Transverse colon (tissue), 4 donors: ENCODE results near the gene WDR18. TPM values are rescaled to one million over a fixed set of nuclear protein-coding genes. Genes with fewer than 3 reads are reported as not detected.

Experiments
- DNase-seq: peaks from one replicate; pipeline ENCODE4 v3.0.0-alpha.2; 2019
- H3K27ac ChIP-seq, 4 donors: fragments of 200-600 bp; sonication (generic); 2 replicates each; pipeline ENCODE4 v1.5.1; 2016 to 2018; ENCODE audit warnings: inconsistent platforms in 4 of 4
- H3K27me3 ChIP-seq: fragments of 200-600 bp; sonication (generic); 2 replicates; pipeline ENCODE4 v1.5.1; 2017; ENCODE audit warnings: inconsistent platforms
- H3K36me3 ChIP-seq, 4 donors: fragments of 200-600 bp; sonication (generic); 2 replicates each; pipeline ENCODE4 v1.5.1; 2017 to 2019; ENCODE audit warnings: inconsistent platforms in 4 of 4
- H3K4me1 ChIP-seq, 4 donors: fragments of 200-600 bp; sonication (generic); 2 replicates each; pipeline ENCODE4 v1.5.1; 2017 to 2020; ENCODE audit warnings: inconsistent platforms in 4 of 4
- H3K4me3 ChIP-seq, 4 donors: fragments of 200-600 bp; sonication (generic); 1 replicate in 1 of 4; 2 replicates in 3 of 4; pipeline versions ENCODE4 v1.5.1 to v1.6.1; 2017 to 2019; ENCODE audit warnings: inconsistent platforms in 4 of 4
- H3K9me3 ChIP-seq, 2 donors: fragments of 200-600 bp; sonication (generic); 2 replicates each; pipeline ENCODE4 v1.5.1; 2017 to 2019; ENCODE audit warnings: inconsistent platforms in 2 of 2
- EP300 ChIP-seq: sonication (generic); formaldehyde crosslinking; IDR thresholded peaks from one replicate; pipeline ENCODE4 v1.6.1; 2017; ENCODE audit warnings: antibody characterized with exemption, low read depth
- POLR2A ChIP-seq: fragments of 450-650 bp; IDR thresholded peaks from one replicate; pipeline ENCODE4 v1.6.1; 2016; ENCODE audit warnings: antibody characterized with exemption, mild to moderate bottlenecking, moderate library complexity
- POLR2AphosphoS5 ChIP-seq, 3 donors: sonication (generic); formaldehyde crosslinking; IDR thresholded peaks; one replicate each; pipeline ENCODE4 v1.6.1; 2016; ENCODE audit warnings: antibody characterized with exemption in 3 of 3
- WGBS, 2 donors: methylation state at CpG; one replicate each; pipeline ENCODE4 v1.1.5; 2018; ENCODE audit warnings: low coverage in 1 of 2; 5-methylcytosine and 5-hydroxymethylcytosine counted together
- in situ Hi-C, 4 donors: fragments of 200-750 bp; cut with MboI; loops; one replicate each; pipeline versions ENCODE4 v1.15.0 to v1.15.1; 2017; ENCODE audit warnings: low sequenced_read_pairs in 3 of 4, low pct_ligation_motif_present in 1 of 4, low pct_unique_long_range_greater_than_20kb in 1 of 4
- intact Hi-C: fragments of 100-400 bp; cut with DNase I; formaldehyde crosslinking; loops from one replicate; pipeline ENCODE4 v1.15.1; 2023; ENCODE audit warnings: low total_unique reads
- total RNA-seq, 4 donors: library from RNA; depleted of rRNA; stranded (reverse); fragments of >200 nt; gene quantifications; one replicate each; pipeline ENCODE4 v1.1.0, GENCODE V29; 2016
- TF ChIP-seq, protein P1 (sequence below), 5 experiments: fragments of 200-600 bp in 3 of 5; fragments of 450-650 bp in 2 of 5; sonication (generic) in 3 of 5; IDR thresholded peaks; 1 replicate in 2 of 5; 2 replicates in 3 of 5; pipeline ENCODE4 v1.5.1; 2016 to 2017; ENCODE audit warnings: antibody characterized with exemption in 5 of 5, inconsistent platforms in 3 of 5, mild to moderate bottlenecking in 2 of 5, moderate library complexity in 1 of 5

WDR18 gene
- total RNA-seq, 4 donors from 2014 or later = 23.1 to 47.4 (median 39.0) TPM

- intact Hi-C loops (no loop called here), in situ Hi-C loops (loop anchor here (10.0 to 25.0 kb wide), 4 partner anchors 64 to 224 kb away; partner anchors contain the start of genes CFD (in 2 of the 4), ELANE (in 2 of the 4) and ARID3A (in 1 of the 4))
- no peak for TF ChIP-seq EP300
- TF ChIP-seq, protein P1, sequence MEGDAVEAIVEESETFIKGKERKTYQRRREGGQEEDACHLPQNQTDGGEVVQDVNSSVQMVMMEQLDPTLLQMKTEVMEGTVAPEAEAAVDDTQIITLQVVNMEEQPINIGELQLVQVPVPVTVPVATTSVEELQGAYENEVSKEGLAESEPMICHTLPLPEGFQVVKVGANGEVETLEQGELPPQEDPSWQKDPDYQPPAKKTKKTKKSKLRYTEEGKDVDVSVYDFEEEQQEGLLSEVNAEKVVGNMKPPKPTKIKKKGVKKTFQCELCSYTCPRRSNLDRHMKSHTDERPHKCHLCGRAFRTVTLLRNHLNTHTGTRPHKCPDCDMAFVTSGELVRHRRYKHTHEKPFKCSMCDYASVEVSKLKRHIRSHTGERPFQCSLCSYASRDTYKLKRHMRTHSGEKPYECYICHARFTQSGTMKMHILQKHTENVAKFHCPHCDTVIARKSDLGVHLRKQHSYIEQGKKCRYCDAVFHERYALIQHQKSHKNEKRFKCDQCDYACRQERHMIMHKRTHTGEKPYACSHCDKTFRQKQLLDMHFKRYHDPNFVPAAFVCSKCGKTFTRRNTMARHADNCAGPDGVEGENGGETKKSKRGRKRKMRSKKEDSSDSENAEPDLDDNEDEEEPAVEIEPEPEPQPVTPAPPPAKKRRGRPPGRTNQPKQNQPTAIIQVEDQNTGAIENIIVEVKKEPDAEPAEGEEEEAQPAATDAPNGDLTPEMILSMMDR (IDR thresholded peaks at IDR 0.05) = no peak
- TF ChIP-seq POLR2AphosphoS5 (IDR thresholded peaks at IDR 0.05) = no peak
- no peak for TF ChIP-seq POLR2A
- Histone ChIP-seq H3K36me3 (no peaks in the 10 kb centered on the region), H3K9me3 (no peaks in the 10 kb centered on the region), H3K4me3 (no peak overlapping the region), H3K4me1 (peaks cover 4 to 15% (median 11%) of the 10 kb centered on the region in 4 donors), H3K27me3 (no peaks in the 10 kb centered on the region), H3K27ac (no peak overlapping the region)
- no peak for DNase-seq
- 91% methylated on average over 15 of the region's 15 CpGs; no CpG with 5 or more reads in 1 of the 2 donors for WGBS, 2 donors
These were observed 4.4 kb downstream of the WDR18 start for GRCh38 chr19:988510-988909.

DNA sequence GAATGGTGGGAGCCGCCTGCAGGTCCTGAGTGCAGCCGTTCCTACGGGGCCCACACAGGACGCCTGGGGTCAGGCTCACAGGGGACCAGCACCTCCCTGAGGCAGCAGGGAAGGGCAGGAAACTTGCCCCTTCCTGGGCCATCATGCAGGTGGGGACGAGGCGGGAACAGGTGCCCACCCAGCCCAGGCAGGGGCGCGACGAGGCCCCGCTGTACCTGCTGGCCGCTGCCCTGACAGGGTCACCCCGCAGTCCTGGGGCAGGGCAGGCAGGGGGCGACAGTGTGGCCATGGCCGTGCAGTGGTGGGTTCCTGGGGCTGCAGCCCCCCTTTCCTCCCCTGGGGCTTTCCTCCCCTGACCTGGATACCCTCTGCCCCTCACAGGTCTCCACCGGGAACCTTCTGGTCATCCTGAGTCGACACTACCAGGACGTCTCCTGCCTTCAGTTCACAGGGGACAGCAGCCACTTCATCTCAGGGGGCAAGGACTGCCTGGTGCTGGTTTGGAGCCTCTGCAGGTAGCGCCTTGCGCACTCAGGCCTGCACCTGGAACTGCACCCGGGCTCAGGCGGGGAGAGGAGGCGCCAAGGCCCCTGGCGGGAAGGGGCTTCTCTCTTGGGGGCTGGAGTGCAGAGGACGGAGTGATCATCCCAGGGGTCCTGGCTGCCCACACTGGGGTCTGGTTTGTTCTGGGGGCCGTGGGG is 5.4 kb downstream of the WDR18 start:
- H3K27me3 ChIP-seq = peaks cover 3% of the 10 kb centered on the region
- intact Hi-C loops (no loop called here), in situ Hi-C loops (loop anchor here (10.0 to 25.0 kb wide), 4 partner anchors 65 to 225 kb away; partner anchors contain the start of genes CFD (in 2 of the 4), ELANE (in 2 of the 4) and ARID3A (in 1 of the 4))
- no peak for TF ChIP-seq POLR2A
- TF ChIP-seq, protein P1 (IDR thresholded peaks at IDR 0.05) = no peak
- no peak for TF ChIP-seq POLR2AphosphoS5 (IDR thresholded peaks at IDR 0.05)
- TF ChIP-seq EP300 = no peak
- no peak for DNase-seq
- no peak overlapping the region for H3K27ac ChIP-seq
- H3K4me1 ChIP-seq = peaks cover 0 to 10% (median 6%) of the 10 kb centered on the region in 4 donors
- H3K9me3 ChIP-seq = no peaks in the 10 kb centered on the region
- WGBS, 2 donors = 89% methylated on average over 25 of the region's 25 CpGs; no CpG with 5 or more reads in 1 of the 2 donors
- no peaks in the 10 kb centered on the region for H3K36me3 ChIP-seq
- no peak overlapping the region for H3K4me3 ChIP-seq

DNA sequence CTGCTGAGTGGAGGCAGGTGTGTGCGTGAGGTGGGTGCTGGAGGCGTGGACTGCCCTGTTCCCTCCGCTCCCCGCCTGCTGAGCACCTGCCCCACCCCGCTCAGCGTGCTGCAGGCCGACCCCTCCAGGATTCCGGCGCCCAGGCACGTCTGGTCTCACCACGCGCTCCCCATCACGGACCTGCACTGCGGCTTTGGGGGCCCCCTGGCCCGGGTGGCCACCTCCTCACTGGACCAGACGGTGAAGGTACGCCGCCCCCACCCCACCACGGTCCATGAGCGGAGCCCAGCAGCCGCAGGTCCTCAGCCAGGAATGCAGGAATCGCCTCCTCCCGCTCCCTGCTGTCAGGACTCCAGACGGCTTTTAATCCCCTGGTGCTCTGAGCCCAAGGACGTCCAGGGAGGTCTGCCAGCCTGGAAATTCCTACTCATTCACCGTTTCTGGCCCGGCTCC is 6.0 kb downstream of the WDR18 start:
- H3K4me3 ChIP-seq = no peak overlapping the region
- TF ChIP-seq POLR2A (no peak), POLR2AphosphoS5 (IDR thresholded peaks at IDR 0.05) (no peak), EP300 (no peak)
- TF ChIP-seq, protein P1 (IDR thresholded peaks at IDR 0.05) = no peak
- WGBS, 2 donors = 68 to 92% methylated on average over 5 to 22 of the region's 27 CpGs
- in situ Hi-C loops (loop anchor here in 1 of 4 donors (25.0 kb wide), 1 partner anchor 128 kb away; the partner anchor contains the start of genes CFD and ELANE), intact Hi-C loops (no loop called here)
- H3K27ac ChIP-seq = no peak overlapping the region
- peaks cover 9% of the 10 kb centered on the region for H3K27me3 ChIP-seq
- DNase-seq = no peak
- H3K9me3 ChIP-seq = no peaks in the 10 kb centered on the region
- H3K4me1 ChIP-seq = peaks cover 0 to 3% (median under 1%) of the 10 kb centered on the region in 4 donors
- H3K36me3 ChIP-seq = no peaks in the 10 kb centered on the region

DNA sequence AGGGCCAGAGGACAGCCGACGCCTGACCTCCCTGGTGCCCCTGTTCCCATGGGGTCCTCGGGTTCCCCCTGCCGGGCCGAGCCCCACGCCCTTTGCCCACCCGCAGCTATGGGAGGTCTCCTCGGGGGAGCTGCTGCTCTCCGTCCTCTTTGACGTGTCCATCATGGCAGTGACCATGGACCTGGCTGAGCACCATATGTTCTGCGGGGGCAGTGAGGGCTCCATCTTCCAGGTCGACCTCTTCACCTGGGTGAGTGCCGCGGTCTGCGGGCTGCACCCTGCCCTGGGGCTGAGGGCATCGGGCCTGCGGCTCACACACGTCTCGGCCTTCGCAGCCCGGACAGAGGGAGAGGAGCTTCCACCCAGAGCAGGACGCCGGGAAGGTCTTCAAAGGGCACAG is 6.6 kb downstream of the WDR18 start:
- intact Hi-C loops = no loop called here
- Histone ChIP-seq H3K27me3 (peaks cover 15% of the 10 kb centered on the region), H3K27ac (no peak overlapping the region), H3K9me3 (no peaks in the 10 kb centered on the region), H3K4me3 (no peak overlapping the region), H3K36me3 (no peaks in the 10 kb centered on the region), H3K4me1 (peaks cover 0 to 1% (median under 1%) of the 10 kb centered on the region in 4 donors)
- no peak for DNase-seq
- TF ChIP-seq POLR2A (no peak), POLR2AphosphoS5 (IDR thresholded peaks at IDR 0.05) (no peak), EP300 (no peak)
- TF ChIP-seq, protein P1 (IDR thresholded peaks at IDR 0.05) = no peak
- in situ Hi-C loops = loop anchor here in 1 of 4 donors (25.0 kb wide), 1 partner anchor 128 kb away; the partner anchor contains the start of genes CFD and ELANE
- WGBS, 2 donors = 99% methylated on average over 13 of the region's 23 CpGs; no CpG with 5 or more reads in 1 of the 2 donors
